HG03135 (cell line): ENCODE measurements around the gene FNBP1L.
"Not testable (repeated sequence)": the region's sequence is repeated elsewhere in the genome, so short reads cannot be mapped to it uniquely, and the experiment has no call there.

ENCODE experiments used
- ATAC-seq: cut with Tn5 transposase; IDR thresholded peaks from one replicate; pipeline ENCODE4 v1.9.1; 2021; ENCODE audit warnings: mild to moderate bottlenecking, moderate library complexity; ENCODE audit not compliant: unreplicated experiment

Gene FNBP1L

GRCh38 chr1:93442741-93443140, 5.2 kb upstream of the FNBP1L start:
- no peak for ATAC-seq

GRCh38 chr1:93443454-93443853, 4.5 kb upstream of the FNBP1L start:
- no peak for ATAC-seq

- ATAC-seq = no peak
Observed at GRCh38 chr1:93446837-93447451, 974 bp upstream of the FNBP1L start.

GRCh38 chr1:93448292-93448982, 519 bp downstream of the FNBP1L start:
- ATAC-seq = no peak

- ATAC-seq = no peak
Observed at GRCh38 chr1:93448983-93449804, 1.3 kb downstream of the FNBP1L start.

GRCh38 chr1:93450321-93450720, 2.4 kb downstream of the FNBP1L start:
- ATAC-seq = no peak

- no peak for ATAC-seq
Observed at GRCh38 chr1:93453911-93454310, 6.0 kb downstream of the FNBP1L start.

- no peak for ATAC-seq
Observed at GRCh38 chr1:93459126-93459525, 11.2 kb downstream of the FNBP1L start.

- ATAC-seq = no peak
Observed at GRCh38 chr1:93461236-93461635, 13.3 kb downstream of the FNBP1L start.

GRCh38 chr1:93463960-93464359, 16.0 kb downstream of the FNBP1L start:
- no peak for ATAC-seq

- not testable (repeated sequence) for ATAC-seq
Observed at GRCh38 chr1:93465371-93466082, 17.6 kb downstream of the FNBP1L start.

- no peak for ATAC-seq
Observed at GRCh38 chr1:93467606-93468005, 19.7 kb downstream of the FNBP1L start.

- ATAC-seq = no peak
Observed at GRCh38 chr1:93468662-93469061, 20.7 kb downstream of the FNBP1L start.

GRCh38 chr1:93469223-93469622, 21.3 kb downstream of the FNBP1L start:
- not testable (repeated sequence) for ATAC-seq

- ATAC-seq = no peak
Observed at GRCh38 chr1:93471284-93471683, 23.4 kb downstream of the FNBP1L start.

GRCh38 chr1:93471911-93472310, 24.0 kb downstream of the FNBP1L start:
- ATAC-seq = no peak

GRCh38 chr1:93474321-93474720, 26.4 kb downstream of the FNBP1L start:
- ATAC-seq = no peak

- no peak for ATAC-seq
Observed at GRCh38 chr1:93475681-93476080, 27.8 kb downstream of the FNBP1L start.

- not testable (repeated sequence) for ATAC-seq
Observed at GRCh38 chr1:93479133-93479745, 31.3 kb downstream of the FNBP1L start.

GRCh38 chr1:93481899-93482298, 34.0 kb downstream of the FNBP1L start:
- not testable (repeated sequence) for ATAC-seq

- ATAC-seq = no peak
Observed at GRCh38 chr1:93483200-93483599, 35.3 kb downstream of the FNBP1L start.
